Measurements from ENCODE around the gene SPATA2.
"Not testable (repeated sequence)": the region's sequence is repeated elsewhere in the genome, so short reads cannot be mapped to it uniquely, and the experiment has no call there.

Gene SPATA2

GRCh38 chr20:49915380-49916145 lies at the start of gene SPATA2:
Gene SPATA2 (minus strand): TSS chr20:49915529. CDS start chr20:49908490, 7,039 bp downstream.
- peak; percentile 90 for DNase-seq (ENCODE audit: low read depth)
- no peak for TF ChIP-seq CTCF (IDR thresholded peaks at IDR 0.05; ENCODE audit: low read depth, low read length, missing control alignments)

GRCh38 chr20:49961413-49961812 lies 46.1 kb upstream of the SPATA2 start:
- no peak overlapping the region for H3K4me3 ChIP-seq (ENCODE audit: low read depth, low read length)
- no peak for DNase-seq (ENCODE audit: low read depth)
- TF ChIP-seq CTCF (IDR thresholded peaks at IDR 0.05; ENCODE audit: low read depth, low read length, missing control alignments) = no peak

More at GRCh38 chr20:49915380-49916145, at the start of gene SPATA2:
- H3K4me3 ChIP-seq (ENCODE audit: low read depth, low read length) = peak within 1 kb of the TSS; percentile 95

- not testable (repeated sequence) for H3K4me3 ChIP-seq (ENCODE audit: low read depth, low read length); DNase-seq (ENCODE audit: low read depth)
Measured at GRCh38 chr20:49957089-49957938, 42.0 kb upstream of the SPATA2 start.

- TF ChIP-seq CTCF (IDR thresholded peaks at IDR 0.05; ENCODE audit: low read depth, low read length, missing control alignments) = no peak
- no peak overlapping the region for H3K4me3 ChIP-seq (ENCODE audit: low read depth, low read length)
- DNase-seq (ENCODE audit: low read depth) = no peak
Measured at GRCh38 chr20:49956689-49957088, 41.4 kb upstream of the SPATA2 start.

GRCh38 chr20:49955830-49956396 lies 40.6 kb upstream of the SPATA2 start:
- DNase-seq (ENCODE audit: low read depth); H3K4me3 ChIP-seq (ENCODE audit: low read depth, low read length): not testable (repeated sequence)

GRCh38 chr20:49955167-49955566 lies 39.8 kb upstream of the SPATA2 start:
- DNase-seq (ENCODE audit: low read depth) = no peak
- no peak for TF ChIP-seq CTCF (IDR thresholded peaks at IDR 0.05; ENCODE audit: low read depth, low read length, missing control alignments)

GRCh38 chr20:49951151-49951550 lies 35.8 kb upstream of the SPATA2 start:
- H3K4me3 ChIP-seq (ENCODE audit: low read depth, low read length) = no peak overlapping the region
- no peak for TF ChIP-seq CTCF (IDR thresholded peaks at IDR 0.05; ENCODE audit: low read depth, low read length, missing control alignments)
- no peak for DNase-seq (ENCODE audit: low read depth)

More at GRCh38 chr20:49955167-49955566, 39.8 kb upstream of the SPATA2 start:
- no peak overlapping the region for H3K4me3 ChIP-seq (ENCODE audit: low read depth, low read length)

All from GM12864 (cell line).